OCI-LY1 (cell line): Measurements from ENCODE around the gene SATB1.

Source experiments
- EZH2 ChIP-seq: fragments of 200-600 bp; sonication (generic), shearing (Covaris generic); IDR thresholded peaks from 2 replicates; pipeline ENCODE4 v1.8.0; 2017; ENCODE audit warnings: borderline replicate concordance, mixed run types, mild to moderate bottlenecking, antibody characterized with exemption, low read length, moderate library complexity, mixed read lengths
- TF ChIP-seq, protein P1 (sequence below): fragments of 200-600 bp; sonication (generic), shearing (Covaris generic); IDR thresholded peaks from 2 replicates; pipeline ENCODE4 v1.5.1; 2017; ENCODE audit warnings: mild to moderate bottlenecking, antibody characterized with exemption, low read length, moderate library complexity, mixed read lengths

DNA sequence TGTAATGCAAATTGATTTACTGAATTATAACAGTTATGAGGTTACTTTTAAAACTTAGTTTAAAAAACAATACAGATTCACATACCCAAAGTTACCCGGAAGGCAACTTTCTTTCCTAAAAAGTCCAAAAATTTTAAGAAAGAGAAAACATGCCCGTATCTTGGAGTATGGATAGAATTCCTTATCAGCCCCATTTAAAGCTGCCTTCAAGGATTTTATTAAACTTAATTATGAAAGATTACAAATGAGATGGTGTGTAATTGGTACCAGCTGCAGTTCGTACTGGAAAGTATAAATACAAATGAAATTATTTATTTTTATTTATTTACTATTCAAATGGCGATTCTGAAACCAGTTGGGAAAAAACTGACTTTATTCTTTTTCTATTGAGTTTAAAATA, 39.4 kb downstream of the SATB1 start:
- TF ChIP-seq, protein P1, sequence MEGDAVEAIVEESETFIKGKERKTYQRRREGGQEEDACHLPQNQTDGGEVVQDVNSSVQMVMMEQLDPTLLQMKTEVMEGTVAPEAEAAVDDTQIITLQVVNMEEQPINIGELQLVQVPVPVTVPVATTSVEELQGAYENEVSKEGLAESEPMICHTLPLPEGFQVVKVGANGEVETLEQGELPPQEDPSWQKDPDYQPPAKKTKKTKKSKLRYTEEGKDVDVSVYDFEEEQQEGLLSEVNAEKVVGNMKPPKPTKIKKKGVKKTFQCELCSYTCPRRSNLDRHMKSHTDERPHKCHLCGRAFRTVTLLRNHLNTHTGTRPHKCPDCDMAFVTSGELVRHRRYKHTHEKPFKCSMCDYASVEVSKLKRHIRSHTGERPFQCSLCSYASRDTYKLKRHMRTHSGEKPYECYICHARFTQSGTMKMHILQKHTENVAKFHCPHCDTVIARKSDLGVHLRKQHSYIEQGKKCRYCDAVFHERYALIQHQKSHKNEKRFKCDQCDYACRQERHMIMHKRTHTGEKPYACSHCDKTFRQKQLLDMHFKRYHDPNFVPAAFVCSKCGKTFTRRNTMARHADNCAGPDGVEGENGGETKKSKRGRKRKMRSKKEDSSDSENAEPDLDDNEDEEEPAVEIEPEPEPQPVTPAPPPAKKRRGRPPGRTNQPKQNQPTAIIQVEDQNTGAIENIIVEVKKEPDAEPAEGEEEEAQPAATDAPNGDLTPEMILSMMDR, result no peak
- no peak for TF ChIP-seq EZH2
